K562 (cell line): ENCODE measurements around the gene SEC14L1. TPM values are rescaled to one million over a fixed set of nuclear protein-coding genes. Genes with fewer than 3 reads are reported as not detected.

ENCODE experiments used
- ATAC-seq: fragments of 200-7000 bp; cut with Tn5 transposase; 3 replicates; pipeline ENCODE4 v1.9.1; 2020; ENCODE audit warnings: moderate library complexity
- BruUV-seq: library from RNA; stranded (reverse); fragments of 400-500 nt; replicated peaks from 2 replicates; lab custom pipeline; 2021; lab: Mats Ljungman, UMichigan
- CTCF ChIA-PET: fragments of 300-600 bp; formaldehyde crosslinking; extraction: SDS; loops from one replicate; lab custom pipeline; 2021; ENCODE audit warnings: low intra/inter-chr PET ratio; lab: Yijun Ruan, JAX
- POLR2A ChIA-PET: fragments of 300-600, 350-650 bp; sonication (Branson Sonifier 250); formaldehyde crosslinking; extraction: SDS; loops from one replicate; lab custom pipeline; 2021; ENCODE audit warnings: antibody characterized with exemption, inconsistent platforms; lab: Yijun Ruan, JAX
- DNase-seq, 4 experiments: peaks; one replicate each; pipeline versions ENCODE4 v3.0.0 to v3.0.0-alpha.2; 2011 to 2018; ENCODE audit warnings: low spot score in 3 of 4, mixed read lengths in 3 of 4; ENCODE audit errors: extremely low read depth in 1 of 4
- FAIRE-seq: peaks from 2 replicates; lab custom pipeline; 2011; peaks lifted over from hg19 to GRCh38; lab: Jason Lieb, UNC
- H2AFZ ChIP-seq: 2 replicates; pipeline ENCODE4 v1.6.0; 2011; ENCODE audit warnings: low read depth, low read length, control low read depth, inconsistent platforms
- H3K27ac ChIP-seq: fragments of 200-600 bp; 3 replicates; pipeline ENCODE4 v1.8.0; 2011; ENCODE audit warnings: low read depth, mild to moderate bottlenecking, control low read depth, inconsistent platforms, low read length, moderate library complexity, mixed read lengths; ENCODE audit errors: extremely low read depth
- H3K27me3 ChIP-seq, 2 experiments: fragments of 300-600 bp in 1 of 2; 2 replicates in 1 of 2; 3 replicates in 1 of 2; pipeline versions ENCODE4 v1.6.0 to v1.8.0; 2011; ENCODE audit warnings: inconsistent platforms in 2 of 2, low read length in 2 of 2, mild to moderate bottlenecking in 1 of 2, mixed read lengths in 1 of 2, moderate library complexity in 1 of 2; ENCODE audit not compliant: control insufficient read depth in 2 of 2, insufficient read depth in 2 of 2
- H3K36me3 ChIP-seq: fragments of 300-600 bp; 3 replicates; pipeline ENCODE4 v1.8.0; 2011; ENCODE audit warnings: mild to moderate bottlenecking, low read length, inconsistent platforms; ENCODE audit not compliant: control insufficient read depth, insufficient read depth
- H3K4me1 ChIP-seq, 2 experiments: fragments of 200-600 bp in 1 of 2; replicated peaks in 1 of 2; 2 replicates in 1 of 2; 3 replicates in 1 of 2; pipeline versions ENCODE4 v1.5.1 to v1.8.0; 2011; ENCODE audit warnings: inconsistent platforms in 2 of 2, low read length in 2 of 2, mild to moderate bottlenecking in 1 of 2, mixed read lengths in 1 of 2, moderate library complexity in 1 of 2; ENCODE audit not compliant: control insufficient read depth in 2 of 2, insufficient read depth in 2 of 2
- H3K4me2 ChIP-seq: 2 replicates; pipeline ENCODE4 v1.6.1; 2011; ENCODE audit warnings: low read length, control low read depth, inconsistent platforms, mixed read lengths; ENCODE audit not compliant: insufficient read depth
- H3K4me3 ChIP-seq: fragments of 200-600 bp; sonication (generic), shearing (Covaris generic); 2 replicates; pipeline ENCODE4 v1.5.1; 2016; ENCODE audit warnings: control low read depth, inconsistent platforms
- H3K79me2 ChIP-seq: fragments of 200-600 bp; 3 replicates; pipeline ENCODE4 v1.8.0; 2011; ENCODE audit warnings: low read length, inconsistent platforms; ENCODE audit not compliant: control insufficient read depth, insufficient read depth
- H3K9ac ChIP-seq, 2 experiments: 2 replicates each; pipeline versions ENCODE4 v1.6.0 to v1.6.1; 2011; ENCODE audit warnings: low read depth in 2 of 2, low read length in 2 of 2, control low read depth in 1 of 2, inconsistent platforms in 1 of 2, mild to moderate bottlenecking in 1 of 2, mixed read lengths in 1 of 2; ENCODE audit not compliant: insufficient read depth in 1 of 2
- H3K9me1 ChIP-seq: one replicate; pipeline ENCODE4 v1.6.0; 2011; ENCODE audit warnings: inconsistent platforms, mild to moderate bottlenecking, low read length, moderate library complexity; ENCODE audit not compliant: control insufficient read depth, insufficient read depth
- H3K9me3 ChIP-seq: replicated peaks from 2 replicates; pipeline ENCODE4 v1.5.1; 2011; ENCODE audit warnings: low read depth, low read length, inconsistent platforms; ENCODE audit not compliant: control insufficient read depth, insufficient read depth
- H4K20me1 ChIP-seq: replicated peaks from 2 replicates; pipeline ENCODE4 v1.6.1; 2011; ENCODE audit warnings: low read length, inconsistent platforms, mixed read lengths; ENCODE audit not compliant: control insufficient read depth, insufficient read depth
- HNRNPL ChIP-seq: fragments of 200-400 bp; formaldehyde crosslinking; IDR thresholded peaks from 2 replicates; pipeline ENCODE4 v1.6.1; 2017; ENCODE audit warnings: low read depth, mild to moderate bottlenecking, low read length
- WGBS: fragments of 100-300 bp; shearing (Covaris generic); methylation state at CpG from one replicate; pipeline ENCODE4 v1.1.6; 2016; ENCODE audit warnings: low coverage, mixed read lengths; ENCODE audit not compliant: insufficient coverage; ENCODE audit errors: missing lambda C conversion rate; 5-methylcytosine and 5-hydroxymethylcytosine counted together
- in situ Hi-C: fragments of 300-500 bp; cut with MboI; formaldehyde crosslinking; loops from 4 replicates; pipeline ENCODE4 v1.15.0; 2018; ENCODE audit warnings: inconsistent platforms, mixed read lengths
- intact Hi-C: fragments of 100-400 bp; cut with micrococcal nuclease; formaldehyde crosslinking; loops from 2 replicates; pipeline ENCODE4 v1.14.2; 2022
- polyA plus RNA-seq, 8 experiments: library from polyadenylated mRNA; depleted of rRNA in 4 of 8; stranded (reverse) in 5 of 8; unstranded in 3 of 8; fragments of >200 nt; fragmentation: Nextera tagmentation in 2 of 8; fragmentation: Illumina TruSeq in 1 of 8; extraction: Ambion mirVana in 2 of 8; extraction: Trizol in 1 of 8; gene quantifications; 2 replicates each; pipeline versions ENCODE4 v1.2.1 to v1.2.3, GENCODE V29; 2011 to 2014; ENCODE audit warnings: inconsistent platforms in 1 of 8, missing spikeins in 1 of 8
- total RNA-seq, 7 experiments: library from RNA; depleted of rRNA in 6 of 7; stranded (reverse); fragments of >200 nt in 6 of 7; fragmentation: Illumina TruSeq in 2 of 7; extraction: Trizol in 2 of 7; gene quantifications; 2 replicates each; pipeline versions ENCODE4 v1.2.1 to v1.2.3, GENCODE V29; 2011 to 2021; ENCODE audit warnings: low replicate concordance in 1 of 7
- TF ChIP-seq, protein P1 (sequence below): fragments of 450-650 bp; IDR thresholded peaks from 2 replicates; pipeline ENCODE4 v1.6.1; 2017; ENCODE audit warnings: antibody characterized with exemption, mild to moderate bottlenecking

The SEC14L1 gene
- total and polyA plus RNA-seq, 9 of the 15 experiments (the other 6 are each of a cell fraction or from before 2014, with no cell fraction given) = 3.1 to 39.7 (median 15.2) TPM

DNA sequence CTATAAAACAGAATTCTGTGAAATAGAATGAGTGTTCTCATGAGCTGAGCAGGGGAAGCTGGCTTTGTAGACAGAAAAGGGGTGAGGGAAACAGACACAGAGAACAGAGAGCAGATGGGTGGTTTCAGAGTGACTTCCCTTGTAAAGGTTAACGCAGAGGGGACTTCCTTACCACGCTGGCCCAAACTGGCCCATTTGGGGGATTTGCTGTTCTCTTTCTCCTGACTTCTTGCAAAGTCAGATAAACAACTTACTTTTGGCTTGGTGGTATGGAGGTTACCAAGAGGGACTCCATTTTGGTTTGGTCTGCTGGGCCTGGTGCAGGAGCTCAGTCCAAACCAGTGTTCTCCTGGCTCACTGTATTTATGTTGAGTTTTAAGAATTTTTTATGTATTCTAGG lies 48.4 kb downstream of the SEC14L1 start:
- intact Hi-C loops (no loop called here), in situ Hi-C loops (no loop called here)
- FAIRE-seq = no peak
- no peak for ATAC-seq
- H3K9me1 ChIP-seq = no peaks in the 10 kb centered on the region
- ChIA-PET CTCF (no interaction called here), POLR2A (no interaction called here)
- 62% methylated on average over 2 of the region's 2 CpGs for whole genome bisulfite sequencing
- DNase-seq = no peak
- H3K4me1 ChIP-seq = peaks cover 0 to 5% of the 10 kb centered on the region in 2 experiments; a peak in 3 of 5 replicates
- H3K27ac ChIP-seq = no peak overlapping the region
- H3K9me3 ChIP-seq = no peaks in the 10 kb centered on the region
- no peak overlapping the region for H3K4me3 ChIP-seq
- no peak overlapping the region for H2AFZ ChIP-seq
- H3K79me2 ChIP-seq = peaks cover 35% of the 10 kb centered on the region
- H3K27me3 ChIP-seq = no peaks in the 10 kb centered on the region; a peak in 1 of 5 replicates
- H3K4me2 ChIP-seq = no peak overlapping the region
- H4K20me1 ChIP-seq = peaks cover 18% of the 10 kb centered on the region
- H3K36me3 ChIP-seq = peaks cover 28% of the 10 kb centered on the region
- no peak for TF ChIP-seq HNRNPL
- TF ChIP-seq, protein P1, sequence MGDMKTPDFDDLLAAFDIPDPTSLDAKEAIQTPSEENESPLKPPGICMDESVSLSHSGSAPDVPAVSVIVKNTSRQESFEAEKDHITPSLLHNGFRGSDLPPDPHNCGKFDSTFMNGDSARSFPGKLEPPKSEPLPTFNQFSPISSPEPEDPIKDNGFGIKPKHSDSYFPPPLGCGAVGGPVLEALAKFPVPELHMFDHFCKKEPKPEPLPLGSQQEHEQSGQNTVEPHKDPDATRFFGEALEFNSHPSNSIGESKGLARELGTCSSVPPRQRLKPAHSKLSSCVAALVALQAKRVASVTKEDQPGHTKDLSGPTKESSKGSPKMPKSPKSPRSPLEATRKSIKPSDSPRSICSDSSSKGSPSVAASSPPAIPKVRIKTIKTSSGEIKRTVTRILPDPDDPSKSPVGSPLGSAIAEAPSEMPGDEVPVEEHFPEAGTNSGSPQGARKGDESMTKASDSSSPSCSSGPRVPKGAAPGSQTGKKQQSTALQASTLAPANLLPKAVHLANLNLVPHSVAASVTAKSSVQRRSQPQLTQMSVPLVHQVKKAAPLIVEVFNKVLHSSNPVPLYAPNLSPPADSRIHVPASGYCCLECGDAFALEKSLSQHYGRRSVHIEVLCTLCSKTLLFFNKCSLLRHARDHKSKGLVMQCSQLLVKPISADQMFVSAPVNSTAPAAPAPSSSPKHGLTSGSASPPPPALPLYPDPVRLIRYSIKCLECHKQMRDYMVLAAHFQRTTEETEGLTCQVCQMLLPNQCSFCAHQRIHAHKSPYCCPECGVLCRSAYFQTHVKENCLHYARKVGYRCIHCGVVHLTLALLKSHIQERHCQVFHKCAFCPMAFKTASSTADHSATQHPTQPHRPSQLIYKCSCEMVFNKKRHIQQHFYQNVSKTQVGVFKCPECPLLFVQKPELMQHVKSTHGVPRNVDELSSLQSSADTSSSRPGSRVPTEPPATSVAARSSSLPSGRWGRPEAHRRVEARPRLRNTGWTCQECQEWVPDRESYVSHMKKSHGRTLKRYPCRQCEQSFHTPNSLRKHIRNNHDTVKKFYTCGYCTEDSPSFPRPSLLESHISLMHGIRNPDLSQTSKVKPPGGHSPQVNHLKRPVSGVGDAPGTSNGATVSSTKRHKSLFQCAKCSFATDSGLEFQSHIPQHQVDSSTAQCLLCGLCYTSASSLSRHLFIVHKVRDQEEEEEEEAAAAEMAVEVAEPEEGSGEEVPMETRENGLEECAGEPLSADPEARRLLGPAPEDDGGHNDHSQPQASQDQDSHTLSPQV = peak; percentile 38; the same call in 1 of the 2 replicates
- TF ChIP-seq, all 486 proteins: peak for 1
- H3K9ac ChIP-seq = no peak overlapping the region
- no TSS peak for BruUV-seq
